Esophagus muscularis mucosa (tissue), 4 donors: ENCODE data around the gene AVPR1B. TPM values are rescaled to one million over a fixed set of nuclear protein-coding genes. Genes with fewer than 3 reads are reported as not detected.

Source experiments
- DNase-seq: peaks from one replicate; pipeline ENCODE4 v3.0.0-alpha.2; 2017; ENCODE audit errors: extremely low spot score
- H3K27ac ChIP-seq, 4 donors: fragments of 200-600 bp; sonication (generic); replicated peaks in 1 of 4; 1 replicate in 3 of 4; 2 replicates in 1 of 4; pipeline ENCODE4 v1.5.1; 2016 to 2019; ENCODE audit warnings: mild to moderate bottlenecking in 1 of 4
- H3K27me3 ChIP-seq, 4 donors: fragments of 200-600 bp; sonication (generic); one replicate each; pipeline versions ENCODE4 v1.5.1 to v1.6.0; 2016 to 2019
- H3K36me3 ChIP-seq, 4 donors: fragments of 200-600 bp; sonication (generic); one replicate each; pipeline ENCODE4 v1.5.1; 2016 to 2019
- H3K4me1 ChIP-seq, 4 donors: fragments of 200-600 bp; sonication (generic); one replicate each; pipeline ENCODE4 v1.5.1; 2016 to 2019
- H3K4me3 ChIP-seq, 4 donors: fragments of 200-600 bp; sonication (generic); 1 replicate in 2 of 4; 2 replicates in 2 of 4; pipeline ENCODE4 v1.5.1; 2016 to 2019; ENCODE audit warnings: mild to moderate bottlenecking in 4 of 4, moderate library complexity in 1 of 4
- H3K9me3 ChIP-seq, 4 donors: fragments of 200-600 bp; sonication (generic); 1 replicate in 3 of 4; 2 replicates in 1 of 4; pipeline ENCODE4 v1.5.1; 2016 to 2019
- CTCF ChIP-seq, 3 experiments: fragments of 200-600 bp in 2 of 3; fragments of 450-650 bp in 1 of 3; sonication (generic) in 2 of 3; IDR thresholded peaks; one replicate each; pipeline ENCODE4 v1.5.1; 2017 to 2019; ENCODE audit warnings: antibody characterized with exemption in 3 of 3, mild to moderate bottlenecking in 2 of 3, moderate library complexity in 1 of 3
- EP300 ChIP-seq: sonication (generic); formaldehyde crosslinking; IDR thresholded peaks from one replicate; pipeline ENCODE4 v1.6.1; 2017; ENCODE audit warnings: antibody characterized with exemption
- POLR2A ChIP-seq: fragments of 450-650 bp; IDR thresholded peaks from one replicate; pipeline ENCODE4 v1.6.1; 2017; ENCODE audit warnings: antibody characterized with exemption, moderate library complexity, mild to moderate bottlenecking, low read depth
- POLR2AphosphoS5 ChIP-seq, 2 donors: sonication (generic); formaldehyde crosslinking; IDR thresholded peaks; one replicate each; pipeline ENCODE4 v1.6.1; 2017; ENCODE audit warnings: antibody characterized with exemption in 2 of 2
- WGBS: methylation state at CpG from one replicate; pipeline ENCODE4 v1.1.5; 2018; 5-methylcytosine and 5-hydroxymethylcytosine counted together
- intact Hi-C: fragments of 100-400 bp; cut with DNase I; formaldehyde crosslinking; loops from one replicate; pipeline ENCODE4 v1.15.1; 2023
- total RNA-seq, 4 donors: library from RNA; depleted of rRNA; stranded (reverse); fragments of >200 nt; gene quantifications; one replicate each; pipeline versions ENCODE4 v1.1.0 to v1.2.1, GENCODE V29; 2016

The AVPR1B gene
- total RNA-seq, 4 donors from 2014 or later = not detected

DNA sequence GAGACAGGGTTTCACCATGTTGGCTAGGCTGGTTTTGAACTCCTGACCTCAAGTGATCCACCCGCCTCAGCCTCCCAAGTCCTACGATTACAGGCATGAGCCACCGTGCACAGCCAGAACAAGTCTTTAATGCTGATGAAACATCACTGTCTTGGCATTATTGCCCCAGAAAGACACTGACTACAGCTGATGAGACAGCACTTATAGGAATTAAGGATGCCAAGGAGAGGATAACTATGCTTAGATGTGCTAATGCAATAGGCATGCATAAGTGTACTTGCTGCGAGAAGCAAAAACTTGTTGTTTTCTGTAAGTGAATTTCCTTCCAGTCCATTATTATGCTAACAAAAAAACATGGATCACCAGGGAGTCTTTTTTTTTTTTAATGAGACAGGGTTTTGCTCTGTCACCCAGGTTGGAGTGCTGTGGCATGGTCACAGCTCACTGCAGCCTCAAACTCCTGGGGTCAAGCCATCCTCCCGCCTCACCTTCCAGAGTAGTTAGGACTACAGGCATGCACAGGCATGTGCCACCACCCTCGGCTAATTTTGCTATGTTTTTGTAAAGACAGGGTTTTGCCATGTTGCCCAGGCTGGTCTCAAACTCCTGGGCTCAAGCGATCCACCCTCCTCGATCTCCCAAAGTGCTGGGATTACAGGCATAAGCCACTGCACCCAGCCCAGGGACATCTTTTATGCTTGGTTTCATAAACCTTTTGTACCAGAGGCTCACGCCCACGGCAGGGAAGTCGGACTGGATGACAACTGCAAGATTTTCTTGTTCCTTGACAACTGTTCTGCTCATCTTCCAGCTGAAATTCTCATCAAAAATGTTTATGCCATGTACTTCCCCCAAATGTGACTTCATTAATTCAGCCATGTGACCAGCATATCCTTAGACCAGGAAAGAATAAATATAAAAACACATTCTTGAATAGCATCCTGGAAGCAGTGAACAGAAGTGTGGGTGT lies 41.1 kb downstream of the AVPR1B start:
- Histone ChIP-seq H3K4me3 (no peak overlapping the region), H3K36me3 (no peaks in the 10 kb centered on the region), H3K4me1 (no peaks in the 10 kb centered on the region), H3K27me3 (peaks cover 0 to 13% (median 0%) of the 10 kb centered on the region in 4 donors), H3K9me3 (no peaks in the 10 kb centered on the region), H3K27ac (no peak overlapping the region)
- WGBS = 68% methylated on average over 9 of the region's 11 CpGs
- intact Hi-C loops = no loop called here
- TF ChIP-seq EP300 (no peak), POLR2AphosphoS5 (IDR thresholded peaks at IDR 0.05) (no peak), CTCF (IDR thresholded peaks at IDR 0.05) (no peak), POLR2A (no peak)
- no peak for DNase-seq

DNA sequence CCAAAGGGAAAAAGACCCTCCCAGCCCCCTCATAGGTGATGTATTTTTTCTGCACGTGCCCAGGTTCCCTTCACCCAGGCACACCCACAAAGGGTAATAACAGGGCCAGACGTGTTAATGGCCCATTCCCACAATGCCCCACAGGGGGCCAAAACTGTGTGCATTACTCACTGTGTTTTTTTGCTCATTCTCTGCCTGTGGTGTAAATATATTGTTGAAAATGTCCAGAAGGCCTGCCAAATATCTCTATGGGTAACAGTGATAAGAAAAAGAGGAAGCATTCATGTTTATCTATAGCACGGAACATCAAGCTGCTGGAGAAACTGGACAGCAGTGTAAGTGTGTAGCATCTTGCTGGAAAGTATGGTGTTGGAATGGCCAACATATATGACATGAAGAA lies 42.3 kb downstream of the AVPR1B start:
- DNase-seq = no peak
- TF ChIP-seq EP300 (no peak), POLR2A (no peak), POLR2AphosphoS5 (IDR thresholded peaks at IDR 0.05) (no peak)
- 45% methylated on average over 3 of the region's 3 CpGs for WGBS
- Histone ChIP-seq H3K27ac (no peak overlapping the region), H3K4me3 (no peak overlapping the region), H3K27me3 (peaks cover 0 to 13% (median 0%) of the 10 kb centered on the region in 4 donors), H3K9me3 (no peaks in the 10 kb centered on the region), H3K4me1 (no peaks in the 10 kb centered on the region), H3K36me3 (no peaks in the 10 kb centered on the region)
- intact Hi-C loops = no loop called here

DNA sequence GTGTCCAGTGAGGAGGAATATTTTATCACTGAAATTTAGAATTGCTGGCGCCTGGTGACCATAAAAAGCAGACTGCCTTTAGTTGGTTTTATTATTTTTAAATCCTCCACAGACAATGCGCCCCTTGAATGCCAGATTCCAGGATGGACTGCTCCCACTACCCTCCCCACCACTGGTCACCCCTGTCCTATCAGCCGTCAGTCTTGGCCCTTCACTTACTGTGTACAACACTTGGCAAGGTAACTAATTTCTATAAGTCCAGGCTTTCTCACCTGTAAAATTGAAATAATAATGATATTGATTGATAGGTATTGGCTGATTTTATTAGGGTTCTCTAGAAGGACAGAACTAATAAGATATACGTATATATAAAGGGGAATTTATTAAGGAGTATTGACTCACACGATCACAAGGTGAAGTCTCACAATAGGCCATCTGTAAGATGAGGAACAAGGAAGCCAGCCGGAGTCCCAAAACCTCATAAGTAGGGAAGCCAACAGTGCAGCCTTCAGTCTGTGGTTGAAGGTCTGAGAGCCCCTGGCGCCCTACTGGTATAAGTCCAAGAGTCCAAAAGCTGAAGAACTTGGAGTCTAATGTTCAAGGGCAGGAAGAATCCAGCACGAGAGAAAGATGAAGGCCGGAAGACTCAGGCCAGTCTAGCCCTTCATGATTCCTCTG lies 46.4 kb downstream of the AVPR1B start:
- no peak overlapping the region for H3K4me3 ChIP-seq
- 87% methylated on average over 9 of the region's 9 CpGs for WGBS
- peaks cover 0 to 15% (median 0%) of the 10 kb centered on the region in 4 donors for H3K4me1 ChIP-seq
- peaks cover 0 to 4% (median 0%) of the 10 kb centered on the region in 4 donors for H3K27me3 ChIP-seq
- intact Hi-C loops = no loop called here
- TF ChIP-seq EP300 (no peak), POLR2AphosphoS5 (IDR thresholded peaks at IDR 0.05) (no peak), CTCF (IDR thresholded peaks at IDR 0.05) (no peak), POLR2A (no peak)
- H3K36me3 ChIP-seq = no peaks in the 10 kb centered on the region
- H3K27ac ChIP-seq = no peak overlapping the region
- DNase-seq = no peak
- no peaks in the 10 kb centered on the region for H3K9me3 ChIP-seq

- peaks cover 0 to 15% (median 0%) of the 10 kb centered on the region in 4 donors for H3K4me1 ChIP-seq
- no peak for TF ChIP-seq CTCF (IDR thresholded peaks at IDR 0.05)
- TF ChIP-seq POLR2AphosphoS5 (IDR thresholded peaks at IDR 0.05) = no peak
- no peak for TF ChIP-seq EP300
- no peak for TF ChIP-seq POLR2A
- H3K9me3 ChIP-seq = no peaks in the 10 kb centered on the region
- intact Hi-C loops = no loop called here
- no peaks in the 10 kb centered on the region for H3K36me3 ChIP-seq
- 78% methylated on average over 1 of the region's 1 CpG for WGBS
- DNase-seq = no peak
- H3K27me3 ChIP-seq = no peaks in the 10 kb centered on the region
- H3K27ac ChIP-seq = no peak overlapping the region
- H3K4me3 ChIP-seq = no peak overlapping the region
These were observed 48.9 kb downstream of the AVPR1B start for GRCh38 chr1:206068314-206068713.
